ENCODE measurements around the gene POU2F2. TPM values are rescaled to one million over a fixed set of nuclear protein-coding genes. Genes with fewer than 3 reads are reported as not detected.
A peak's percentile ranks its signal among the peaks of the same experiment; 100 is the strongest.

Gene POU2F2
- total RNA-seq, 6 experiments from 2014 or later = 6.4 to 11.0 (median 7.8) TPM

DNA sequence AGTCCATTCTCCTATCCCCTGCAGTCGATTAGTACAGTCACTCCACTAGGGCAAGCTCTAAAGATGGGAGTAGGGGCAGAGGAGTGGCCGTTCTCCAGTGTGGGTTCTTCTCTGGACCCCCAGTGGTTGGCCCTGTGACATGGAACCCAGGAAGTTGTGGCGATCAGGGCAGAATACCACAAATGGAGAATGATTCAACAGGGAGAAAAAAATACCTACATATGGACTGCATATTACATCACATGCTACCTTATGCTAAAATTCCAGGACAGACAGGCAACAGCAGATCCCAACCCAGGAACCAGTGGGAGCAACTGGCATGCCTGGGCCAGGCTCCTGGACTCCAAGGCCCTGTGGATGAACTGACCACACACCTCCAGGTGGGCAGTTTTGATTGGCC lies 20.4 kb downstream of the POU2F2 start:
- peaks cover 21% of the 10 kb centered on the region for H3K36me3 Mint-ChIP-seq (ENCODE audit: low read depth)
- no peaks in the 10 kb centered on the region for H3K9me3 Mint-ChIP-seq
- TF ChIP-seq, protein P1, sequence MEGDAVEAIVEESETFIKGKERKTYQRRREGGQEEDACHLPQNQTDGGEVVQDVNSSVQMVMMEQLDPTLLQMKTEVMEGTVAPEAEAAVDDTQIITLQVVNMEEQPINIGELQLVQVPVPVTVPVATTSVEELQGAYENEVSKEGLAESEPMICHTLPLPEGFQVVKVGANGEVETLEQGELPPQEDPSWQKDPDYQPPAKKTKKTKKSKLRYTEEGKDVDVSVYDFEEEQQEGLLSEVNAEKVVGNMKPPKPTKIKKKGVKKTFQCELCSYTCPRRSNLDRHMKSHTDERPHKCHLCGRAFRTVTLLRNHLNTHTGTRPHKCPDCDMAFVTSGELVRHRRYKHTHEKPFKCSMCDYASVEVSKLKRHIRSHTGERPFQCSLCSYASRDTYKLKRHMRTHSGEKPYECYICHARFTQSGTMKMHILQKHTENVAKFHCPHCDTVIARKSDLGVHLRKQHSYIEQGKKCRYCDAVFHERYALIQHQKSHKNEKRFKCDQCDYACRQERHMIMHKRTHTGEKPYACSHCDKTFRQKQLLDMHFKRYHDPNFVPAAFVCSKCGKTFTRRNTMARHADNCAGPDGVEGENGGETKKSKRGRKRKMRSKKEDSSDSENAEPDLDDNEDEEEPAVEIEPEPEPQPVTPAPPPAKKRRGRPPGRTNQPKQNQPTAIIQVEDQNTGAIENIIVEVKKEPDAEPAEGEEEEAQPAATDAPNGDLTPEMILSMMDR (IDR thresholded peaks at IDR 0.05) = no peak; the same call in 1 of the 2 replicates
- peaks cover 72% of the 10 kb centered on the region for H3K4me1 Mint-ChIP-seq (ENCODE audit: low read depth)
- peak; percentile 25 for DNase-seq
- H3K27ac Mint-ChIP-seq = peak overlapping the region; percentile 96
- peaks cover 4% of the 10 kb centered on the region for H3K27me3 Mint-ChIP-seq (ENCODE audit: insufficient read depth)
- peak overlapping the region; percentile 29; the same call in 1 of the 2 replicates for H3K4me3 Mint-ChIP-seq

DNA sequence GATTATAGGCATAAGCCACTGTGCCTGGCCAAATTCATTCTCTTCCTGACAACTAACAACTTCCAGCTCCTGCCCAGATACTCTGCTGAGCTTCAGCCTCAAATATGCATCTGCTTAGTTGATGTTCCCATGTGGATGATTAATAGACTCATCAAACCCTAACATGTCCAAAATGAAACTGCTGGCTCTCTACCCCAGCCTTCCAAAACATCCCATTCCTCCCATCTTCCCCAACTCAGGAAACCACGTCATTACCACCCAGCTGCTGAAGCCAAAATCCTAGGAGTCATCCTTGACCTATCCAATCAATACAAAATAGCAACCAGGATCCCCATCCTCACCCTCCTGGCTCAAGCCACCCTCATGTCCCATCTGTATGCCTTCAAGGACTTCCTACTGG lies 20.9 kb downstream of the POU2F2 start:
- H3K4me1 Mint-ChIP-seq (ENCODE audit: low read depth) = peaks cover 72% of the 10 kb centered on the region

DNA sequence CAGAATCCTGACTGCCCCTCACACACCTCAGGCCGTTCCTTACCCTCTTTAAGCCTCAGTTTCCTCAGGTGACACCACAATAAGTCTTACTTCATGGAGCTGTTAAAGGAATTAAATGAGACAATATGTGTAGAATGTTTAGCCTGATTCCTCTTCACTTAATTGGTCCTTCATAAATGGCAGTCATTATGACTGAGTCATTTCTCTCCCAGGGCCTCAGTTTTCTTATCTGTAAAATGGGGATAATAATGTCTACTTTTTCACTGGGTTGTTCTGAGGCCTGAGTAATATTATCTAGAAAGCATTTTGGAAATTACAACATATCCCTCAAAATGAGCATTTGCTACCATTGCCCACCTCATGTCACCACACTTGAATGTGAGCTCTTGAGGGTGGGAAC lies 21.6 kb downstream of the POU2F2 start:
- H3K4me3 Mint-ChIP-seq = no peak overlapping the region
- no peak for DNase-seq
- TF ChIP-seq, protein P1 (IDR thresholded peaks at IDR 0.05) = no peak
- peaks cover 4% of the 10 kb centered on the region for H3K27me3 Mint-ChIP-seq (ENCODE audit: insufficient read depth)
- H3K27ac Mint-ChIP-seq = peak overlapping the region; percentile 96
- H3K36me3 Mint-ChIP-seq (ENCODE audit: low read depth) = peaks cover 13% of the 10 kb centered on the region
- no peaks in the 10 kb centered on the region for H3K9me3 Mint-ChIP-seq
- H3K4me1 Mint-ChIP-seq (ENCODE audit: low read depth) = peaks cover 68% of the 10 kb centered on the region

More for the DNA sequence above, 20.9 kb downstream of the POU2F2 start:
- H3K4me3 Mint-ChIP-seq = peak overlapping the region; percentile 29
- peak overlapping the region; percentile 96 for H3K27ac Mint-ChIP-seq
- H3K36me3 Mint-ChIP-seq (ENCODE audit: low read depth) = peaks cover 21% of the 10 kb centered on the region
- no peaks in the 10 kb centered on the region for H3K9me3 Mint-ChIP-seq
- TF ChIP-seq, protein P1 (IDR thresholded peaks at IDR 0.05) = no peak
- peak; percentile 73 for DNase-seq
- H3K27me3 Mint-ChIP-seq (ENCODE audit: insufficient read depth) = peaks cover 4% of the 10 kb centered on the region

DNA sequence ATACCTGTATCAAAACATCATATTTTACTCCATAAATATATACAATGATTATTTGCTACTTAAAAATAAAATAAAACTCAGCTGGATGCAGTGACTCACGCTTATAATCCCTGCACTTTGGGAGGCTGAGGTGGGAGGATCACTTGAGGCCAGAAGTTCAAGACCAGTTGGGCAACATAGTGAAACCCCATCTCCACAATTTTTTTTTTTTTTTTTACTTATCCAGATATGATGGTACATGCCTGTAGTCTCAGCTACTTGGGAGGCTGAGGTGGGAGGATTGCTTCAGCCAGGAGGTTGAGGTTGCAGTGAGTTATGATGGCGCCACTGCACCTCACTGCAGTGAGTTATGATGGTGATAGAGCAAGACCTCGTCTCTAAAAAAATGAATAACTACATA lies 22.4 kb downstream of the POU2F2 start:
- H3K4me1 Mint-ChIP-seq (ENCODE audit: low read depth) = peaks cover 60% of the 10 kb centered on the region
- H3K4me3 Mint-ChIP-seq = no peak overlapping the region
- TF ChIP-seq, protein P1 (IDR thresholded peaks at IDR 0.05) = no peak
- H3K27me3 Mint-ChIP-seq (ENCODE audit: insufficient read depth) = peaks cover 4% of the 10 kb centered on the region
- DNase-seq = no peak
- peaks cover 6% of the 10 kb centered on the region for H3K36me3 Mint-ChIP-seq (ENCODE audit: low read depth)
- H3K9me3 Mint-ChIP-seq = no peaks in the 10 kb centered on the region
- no peak overlapping the region for H3K27ac Mint-ChIP-seq

DNA sequence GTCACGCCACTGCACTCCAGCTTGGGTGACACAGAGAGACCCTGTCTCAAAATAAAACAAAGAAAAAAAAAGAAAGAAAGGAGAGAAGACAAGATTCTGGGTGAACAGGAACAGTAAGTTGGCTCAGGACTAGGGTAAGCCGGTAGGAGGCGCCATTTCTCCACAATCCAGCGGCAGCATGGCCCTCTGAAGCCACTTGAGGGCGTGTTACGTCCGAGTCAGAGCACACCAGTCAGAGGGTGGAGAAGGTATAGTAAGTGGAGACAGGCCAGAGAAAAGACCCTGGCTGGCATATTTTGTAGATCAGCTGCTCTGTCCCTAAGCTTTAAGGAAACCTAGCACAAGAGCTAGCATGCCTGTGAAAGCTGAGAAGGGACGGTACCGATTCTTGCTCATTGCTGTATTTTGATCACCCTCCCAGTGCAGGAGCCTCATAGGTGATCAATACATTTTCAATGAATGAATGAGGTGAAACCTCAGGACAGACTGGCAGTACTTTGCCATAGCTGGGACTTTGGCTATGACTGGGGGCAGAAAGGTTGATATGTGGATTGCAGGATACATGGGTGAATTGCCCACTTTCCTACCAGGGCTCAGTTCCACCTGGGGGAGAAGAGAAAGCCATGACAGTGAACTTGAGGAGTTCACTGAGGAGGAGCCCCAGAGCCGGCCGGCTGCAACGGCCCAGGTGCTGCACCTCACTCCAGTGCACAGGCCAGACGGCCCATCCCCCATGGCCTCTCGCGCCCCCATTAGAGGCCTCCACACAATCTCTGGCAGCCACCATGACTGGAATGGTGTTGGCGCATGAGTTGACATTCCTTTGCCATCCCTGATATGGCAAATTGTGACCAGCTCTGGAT lies 23.5 kb downstream of the POU2F2 start:
- TF ChIP-seq, protein P1 (IDR thresholded peaks at IDR 0.05) = peak; percentile 100
- peaks cover 6% of the 10 kb centered on the region for H3K36me3 Mint-ChIP-seq (ENCODE audit: low read depth)
- peak overlapping the region; percentile 71 for H3K27ac Mint-ChIP-seq
- 0 out of 2 replicates have a peak overlapping the region, but pooled peaks have one; percentile 18 for H3K4me3 Mint-ChIP-seq
- peaks cover 4% of the 10 kb centered on the region for H3K27me3 Mint-ChIP-seq (ENCODE audit: insufficient read depth)
- H3K4me1 Mint-ChIP-seq (ENCODE audit: low read depth) = peaks cover 49% of the 10 kb centered on the region
- DNase-seq = peak; percentile 81
- H3K9me3 Mint-ChIP-seq = no peaks in the 10 kb centered on the region

Measured in HFFc6 (cell line).